GM12892 (cell line): ENCODE results near the gene MYH9.
A peak's percentile ranks its signal among the peaks of the same experiment; 100 is the strongest.
"Not testable (repeated sequence)": the region's sequence is repeated elsewhere in the genome, so short reads cannot be mapped to it uniquely, and the experiment has no call there.

Experiments
- DNase-seq: peaks from one replicate; pipeline ENCODE4 v3.0.0; 2011; ENCODE audit not compliant: insufficient read length
- FAIRE-seq: peaks from 2 replicates; lab custom pipeline; 2011; peaks lifted over from hg19 to GRCh38; lab: Jason Lieb, UNC
- POLR2A ChIP-seq: IDR thresholded peaks from 2 replicates; pipeline ENCODE4 v1.6.1; 2011; ENCODE audit warnings: low read depth, low read length, control low read depth
- POLR2AphosphoS5 ChIP-seq: IDR thresholded peaks from 2 replicates; pipeline ENCODE4 v1.6.1; 2011; ENCODE audit warnings: low read depth, low read length, control low read depth
- TAF1 ChIP-seq: IDR thresholded peaks from 2 replicates; pipeline ENCODE4 v1.6.1; 2011; ENCODE audit warnings: low read depth, mild to moderate bottlenecking, control low read depth, low read length, borderline replicate concordance

MYH9 gene

GRCh38 chr22:36395055-36395849 is 7.5 kb upstream of the MYH9 start:
- TF ChIP-seq POLR2A (no peak), POLR2AphosphoS5 (no peak), TAF1 (no peak)
- FAIRE-seq (no peak), DNase-seq (no peak)

GRCh38 chr22:36391638-36392037 is 3.9 kb upstream of the MYH9 start:
- FAIRE-seq = no peak
- TF ChIP-seq TAF1 (no peak), POLR2AphosphoS5 (no peak)

DNA sequence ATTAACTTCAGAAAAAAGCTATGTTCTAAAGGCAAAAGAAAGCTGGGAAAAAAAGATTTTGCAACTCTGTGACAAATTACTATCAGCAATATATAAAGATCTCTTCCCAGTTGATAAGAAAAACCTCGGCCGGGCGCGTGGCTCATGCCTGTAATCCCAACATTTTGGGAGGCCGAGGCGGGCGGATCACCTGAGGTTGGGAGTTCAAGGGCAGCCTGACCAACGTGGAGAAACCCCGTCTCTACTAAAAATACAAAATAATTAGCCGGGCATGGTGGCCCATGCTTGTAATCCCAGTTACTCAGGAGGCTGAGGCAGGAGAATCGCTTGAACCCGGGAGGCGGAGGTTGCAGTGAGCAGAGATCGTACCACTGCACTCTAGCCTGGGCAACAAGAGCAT is 1.4 kb upstream of the MYH9 start:
- not testable (repeated sequence) for FAIRE-seq, DNase-seq

More at GRCh38 chr22:36391638-36392037, 3.9 kb upstream of the MYH9 start:
- no peak for DNase-seq

DNA sequence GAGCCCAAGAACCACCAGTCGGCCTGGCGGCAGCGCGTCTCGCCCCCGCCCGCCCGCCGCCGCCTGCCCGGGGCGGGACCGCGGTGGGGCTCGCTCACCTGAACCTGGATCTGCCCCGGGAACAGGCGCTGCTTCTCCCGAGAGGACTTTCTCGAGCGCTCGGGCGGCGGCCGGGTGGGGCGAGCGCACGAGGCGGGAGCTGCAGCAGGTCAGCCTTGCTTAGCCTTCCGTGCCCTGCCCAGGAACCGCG is 133 bp downstream of the MYH9 start:
- TF ChIP-seq TAF1 (no peak; the same call in 1 of the 2 replicates), POLR2A (peak; percentile 96), POLR2AphosphoS5 (peak; percentile 95)
- FAIRE-seq = no peak
- DNase-seq = no peak

DNA sequence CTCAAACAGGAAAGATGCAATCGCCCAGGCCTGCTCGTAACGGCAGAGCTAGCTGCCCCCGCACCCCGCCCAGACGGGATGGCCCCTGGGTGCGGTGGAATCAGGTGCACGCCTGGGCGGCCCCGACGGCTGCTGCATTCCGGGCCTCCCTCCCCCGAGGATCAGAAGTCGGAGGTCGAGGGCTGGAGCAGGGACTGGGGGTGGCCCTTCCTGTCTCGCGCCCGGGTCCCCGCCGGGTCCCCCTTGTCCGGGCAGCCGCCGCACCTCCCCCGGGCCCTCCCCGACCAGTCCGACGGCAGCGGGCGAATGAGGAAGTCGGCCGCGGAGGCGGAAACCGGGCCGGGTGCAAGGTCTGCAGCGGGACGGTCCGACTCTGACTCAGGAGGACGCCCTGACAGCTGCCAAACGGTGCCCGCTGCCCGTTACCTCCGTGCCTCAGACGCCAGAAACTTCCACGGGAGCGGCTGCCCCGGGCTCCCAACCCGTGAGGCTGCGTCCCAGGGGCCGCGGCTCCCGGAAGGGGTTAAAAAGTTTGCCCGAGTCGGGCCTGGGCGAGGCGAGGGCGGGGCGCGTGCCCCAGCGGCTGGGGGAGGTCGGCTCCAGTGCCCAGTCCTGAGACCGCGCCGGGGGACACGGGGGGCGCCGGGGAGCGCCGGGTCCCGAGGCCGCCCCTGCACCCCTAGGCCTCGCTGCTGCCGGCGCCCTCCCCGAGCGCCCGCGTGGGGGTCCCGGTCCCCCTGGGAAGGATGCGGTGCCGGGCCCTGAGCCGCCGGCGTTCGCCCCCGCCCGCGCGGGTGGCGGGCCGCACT is 663 bp downstream of the MYH9 start:
- peak; percentile 46 for DNase-seq
- TF ChIP-seq TAF1 = peak; percentile 17; the same call in 1 of the 2 replicates
- TF ChIP-seq POLR2A = peak; percentile 71
- no peak; the same call in 1 of the 2 replicates for TF ChIP-seq POLR2AphosphoS5
- peak; percentile 63 for FAIRE-seq

DNA sequence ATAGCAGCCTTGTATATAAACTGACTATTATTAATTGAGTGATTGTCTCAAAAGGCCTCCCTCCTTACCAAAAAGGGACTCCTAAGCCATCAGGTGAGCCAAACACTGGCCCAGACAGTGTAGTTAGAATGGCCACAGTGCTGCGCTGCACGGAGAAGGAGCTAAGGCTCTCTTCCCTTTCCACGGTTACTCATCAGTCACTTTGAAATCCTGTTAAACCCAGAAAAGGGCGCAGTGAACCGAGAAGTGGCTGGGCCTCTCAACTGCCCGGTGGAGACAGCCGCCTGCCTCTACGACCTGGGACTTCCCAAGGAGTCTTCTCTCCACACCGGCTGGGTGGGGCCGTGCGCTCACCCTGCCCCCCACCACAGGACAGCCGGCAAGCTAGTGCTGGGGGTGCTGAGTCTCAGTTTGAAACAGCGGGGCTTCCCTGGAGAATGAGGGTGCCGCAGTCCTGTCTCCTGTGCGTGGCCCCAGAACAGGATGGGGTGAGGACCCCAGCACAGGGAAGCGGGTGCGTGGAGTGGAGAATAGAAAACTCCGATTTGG is 1.3 kb downstream of the MYH9 start:
- TF ChIP-seq POLR2AphosphoS5 (peak; percentile 72; the same call in 1 of the 2 replicates), TAF1 (no peak)
- peak; percentile 60 for DNase-seq
- peak; percentile 88 for FAIRE-seq

DNA sequence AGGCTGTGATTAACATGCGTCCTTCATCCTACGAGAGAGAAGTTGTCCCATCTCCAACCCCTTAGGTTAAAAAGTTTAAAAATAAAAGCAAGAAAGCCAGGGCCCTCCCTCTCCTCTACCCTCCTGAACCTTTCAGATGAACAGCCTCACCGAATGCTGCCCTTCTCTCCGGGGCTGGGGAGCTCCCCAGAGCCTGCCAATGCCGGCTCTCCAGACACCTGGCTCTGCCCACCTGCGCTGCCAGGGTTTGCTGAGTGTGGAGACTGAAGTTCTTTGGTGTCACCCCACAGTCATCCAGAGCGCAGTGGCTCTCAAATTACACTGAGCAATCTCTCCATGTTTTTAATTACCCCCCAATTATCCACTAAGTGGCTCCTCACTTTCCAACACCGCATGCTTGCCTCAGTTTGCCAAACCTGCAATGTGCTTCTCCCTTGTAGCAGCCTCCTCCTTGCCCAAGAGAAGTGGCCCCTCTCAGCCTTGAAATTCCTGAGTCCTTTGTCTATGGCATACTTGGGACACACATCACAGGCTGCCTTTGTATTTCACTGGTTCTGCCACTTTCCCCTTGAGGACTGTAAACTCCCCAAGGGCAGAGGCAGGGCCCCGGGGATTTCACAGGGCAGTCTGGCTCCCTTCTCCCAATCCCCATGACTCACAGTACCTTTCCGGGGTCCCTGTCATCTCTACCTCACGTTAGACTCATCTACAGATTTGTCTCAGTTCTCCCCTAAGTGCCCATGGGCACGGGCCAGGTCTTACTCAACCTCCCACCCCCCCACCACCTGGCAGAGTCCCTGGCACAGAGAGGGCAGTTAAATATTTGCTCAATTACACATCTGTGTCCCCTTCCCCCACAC is 2.0 kb downstream of the MYH9 start:
- DNase-seq = no peak
- FAIRE-seq = peak; percentile 33
- TF ChIP-seq POLR2AphosphoS5 (no peak), TAF1 (no peak), POLR2A (no peak; the same call in none of the 2 replicates)

DNA sequence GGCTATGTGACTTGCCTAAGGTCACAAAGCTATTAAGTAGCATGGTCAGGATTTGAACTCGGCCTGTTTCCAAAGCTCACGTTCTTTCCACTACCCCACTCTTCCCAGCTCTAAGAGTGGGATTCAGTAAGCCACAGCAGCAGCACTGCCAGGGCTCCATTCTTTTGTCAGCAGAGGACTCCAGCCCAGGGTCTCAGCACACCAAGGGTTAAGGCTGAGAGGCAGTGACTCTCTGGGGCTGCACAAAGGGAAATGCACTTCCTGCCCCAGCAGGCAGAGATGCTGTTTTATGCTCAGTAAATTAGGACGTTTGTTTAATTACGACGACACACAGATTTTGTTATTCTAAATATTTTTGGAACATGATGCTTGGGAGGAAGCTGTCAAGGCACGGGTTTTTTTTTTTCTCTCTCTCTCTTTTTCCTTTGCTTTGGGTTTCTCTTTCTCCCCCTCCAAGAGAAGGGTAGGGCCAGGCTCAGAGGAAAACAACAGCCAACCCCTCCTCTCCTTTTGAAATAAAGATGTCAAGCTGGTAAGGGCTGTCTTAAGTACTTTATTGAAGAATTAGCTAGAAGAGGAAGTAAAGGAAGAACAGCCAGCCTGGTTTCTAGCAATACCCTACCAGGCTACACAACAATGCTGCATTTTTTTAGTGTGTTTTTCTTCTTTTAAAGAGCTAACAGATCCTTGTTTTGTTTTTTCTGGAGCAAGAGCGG is 2.8 kb downstream of the MYH9 start:
- FAIRE-seq (peak; percentile 84), DNase-seq (no peak)
- TF ChIP-seq POLR2AphosphoS5 (no peak), TAF1 (no peak), POLR2A (no peak)

- TF ChIP-seq TAF1 = no peak
- TF ChIP-seq POLR2A = peak; percentile 60; the same call in 1 of the 2 replicates
- peak; percentile 54; the same call in 1 of the 2 replicates for TF ChIP-seq POLR2AphosphoS5
- peak; percentile 57 for DNase-seq
- FAIRE-seq = peak; percentile 99
These were observed 4.6 kb downstream of the MYH9 start for GRCh38 chr22:36383110-36383581.

DNA sequence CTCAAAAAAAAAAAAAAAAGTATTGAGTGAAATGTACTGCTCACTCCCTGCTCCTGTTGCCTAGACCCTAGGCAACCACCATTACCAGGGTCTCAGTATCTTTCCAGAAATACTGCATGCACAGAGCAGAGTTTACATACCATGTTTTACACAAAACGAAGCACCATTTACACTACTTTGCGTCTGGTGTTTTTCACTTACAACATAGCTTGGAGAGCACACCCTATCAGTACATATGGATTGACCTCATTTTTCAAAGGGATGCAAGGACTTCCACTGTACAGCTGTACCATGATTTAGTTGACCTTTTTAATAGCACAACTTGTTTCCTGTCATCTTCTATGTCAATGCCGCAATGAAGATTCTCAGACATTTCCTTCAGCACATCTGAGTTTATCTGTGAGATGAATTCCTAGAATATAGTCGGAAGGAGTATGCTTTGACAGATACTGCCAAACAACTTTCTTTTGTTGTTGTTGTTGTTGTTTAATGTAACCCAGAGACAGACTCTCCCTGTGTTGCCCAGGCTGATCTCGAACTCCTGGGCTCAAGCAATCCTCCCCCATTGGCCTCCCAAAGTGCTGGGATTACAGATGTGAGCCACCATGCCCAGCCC is 6.1 kb downstream of the MYH9 start:
- DNase-seq (no peak), FAIRE-seq (peak; percentile 5)
- TF ChIP-seq TAF1 = no peak
- TF ChIP-seq POLR2A = no peak
- no peak for TF ChIP-seq POLR2AphosphoS5
